K562 (cell line): Measurements from ENCODE around the gene CLCN2. TPM values are rescaled to one million over a fixed set of nuclear protein-coding genes. Genes with fewer than 3 reads are reported as not detected.

ENCODE experiments used
- BMI1 ChIP-seq: fragments of 150-350 bp; IDR thresholded peaks from 2 replicates; pipeline ENCODE4 v1.6.1; 2014; ENCODE audit warnings: low read length
- CREM ChIP-seq: IDR thresholded peaks from 2 replicates; pipeline ENCODE4 v1.6.1; 2014; ENCODE audit warnings: antibody characterized with exemption, low read depth
- DDX20 ChIP-seq: fragments of 450-650 bp; IDR thresholded peaks from 2 replicates; pipeline ENCODE4 v1.6.1; 2016; ENCODE audit warnings: missing genetic modification characterization, low read depth, mild to moderate bottlenecking, missing compliant biosample characterization, moderate library complexity
- EHMT2 ChIP-seq: fragments of 450-650 bp; IDR thresholded peaks from 2 replicates; pipeline ENCODE4 v1.6.1; 2018; ENCODE audit warnings: antibody characterized with exemption
- ESRRB ChIP-seq: fragments of 250-450 bp; sonication (Bioruptor Pico); IDR thresholded peaks from 2 replicates; pipeline ENCODE4 v1.5.0; 2020; ENCODE audit warnings: mild to moderate bottlenecking, moderate library complexity, borderline replicate concordance
- MCM2 ChIP-seq: fragments of 450-650 bp; IDR thresholded peaks from 2 replicates; pipeline ENCODE4 v1.6.1; 2017; ENCODE audit warnings: low read depth, mild to moderate bottlenecking
- PURB ChIP-seq: sonication (generic); formaldehyde crosslinking; IDR thresholded peaks from 2 replicates; pipeline ENCODE4 v1.9.0; 2021; ENCODE audit warnings: low read depth, mild to moderate bottlenecking, missing genetic modification reagents
- RAD51 ChIP-seq: fragments of 450-650 bp; IDR thresholded peaks from 2 replicates; pipeline ENCODE4 v1.7.1; 2016; ENCODE audit warnings: low read depth, mild to moderate bottlenecking, borderline replicate concordance
- TAF7 ChIP-seq: fragments of 450-650 bp; IDR thresholded peaks from 2 replicates; pipeline ENCODE4 v1.6.1; 2016; ENCODE audit warnings: missing genetic modification characterization, missing compliant biosample characterization
- TCF7 ChIP-seq: sonication (generic); IDR thresholded peaks from 2 replicates; pipeline ENCODE4 v1.6.1; 2016; ENCODE audit warnings: antibody characterized with exemption, borderline replicate concordance
- TOE1 ChIP-seq, 2 experiments: fragments of 450-650 bp in 1 of 2; sonication (generic) in 1 of 2; formaldehyde crosslinking in 1 of 2; IDR thresholded peaks; 2 replicates each; pipeline versions ENCODE4 v1.7.1 to v1.8.0; 2016 to 2022; ENCODE audit warnings: borderline replicate concordance in 2 of 2, mild to moderate bottlenecking in 2 of 2, antibody characterized with exemption in 1 of 2, inconsistent platforms in 1 of 2, low read depth in 1 of 2, missing genetic modification reagents in 1 of 2, moderate library complexity in 1 of 2
- ZBTB8A ChIP-seq: fragments of 450-650 bp; IDR thresholded peaks from 2 replicates; pipeline ENCODE4 v1.6.1; 2018; ENCODE audit warnings: mild to moderate bottlenecking, moderate library complexity; ENCODE audit not compliant: partially characterized antibody
- ZFP1 ChIP-seq: fragments of 450-650 bp; formaldehyde crosslinking; IDR thresholded peaks from 2 replicates; pipeline ENCODE4 v1.4.0; 2020; ENCODE audit warnings: mild to moderate bottlenecking, mixed read lengths
- ZKSCAN3 ChIP-seq: fragments of 250-450 bp; sonication (Bioruptor Pico); IDR thresholded peaks from 2 replicates; pipeline ENCODE4 v1.4.0; 2020
- ZNF12 ChIP-seq: sonication (generic); formaldehyde crosslinking; IDR thresholded peaks from 2 replicates; pipeline ENCODE4 v1.4.0; 2020; ENCODE audit warnings: mild to moderate bottlenecking, missing genetic modification reagents
- ZNF609 ChIP-seq: sonication (generic); formaldehyde crosslinking; IDR thresholded peaks from 2 replicates; pipeline ENCODE4 v1.8.1; 2023; ENCODE audit warnings: missing genetic modification reagents, mild to moderate bottlenecking, borderline replicate concordance
- polyA plus RNA-seq, 8 experiments: library from polyadenylated mRNA; depleted of rRNA in 4 of 8; stranded (reverse) in 5 of 8; unstranded in 3 of 8; fragments of >200 nt; fragmentation: Nextera tagmentation in 2 of 8; fragmentation: Illumina TruSeq in 1 of 8; extraction: Ambion mirVana in 2 of 8; extraction: Trizol in 1 of 8; gene quantifications; 2 replicates each; pipeline versions ENCODE4 v1.2.1 to v1.2.3, GENCODE V29; 2011 to 2014; ENCODE audit warnings: inconsistent platforms in 1 of 8, missing spikeins in 1 of 8
- total RNA-seq, 7 experiments: library from RNA; depleted of rRNA in 6 of 7; stranded (reverse); fragments of >200 nt in 6 of 7; fragmentation: Illumina TruSeq in 2 of 7; extraction: Trizol in 2 of 7; gene quantifications; 2 replicates each; pipeline versions ENCODE4 v1.2.1 to v1.2.3, GENCODE V29; 2011 to 2021; ENCODE audit warnings: low replicate concordance in 1 of 7
- TF ChIP-seq, protein P1 (sequence below): fragments of 450-650 bp; IDR thresholded peaks from 2 replicates; pipeline ENCODE4 v1.6.1; 2016; ENCODE audit warnings: low read depth, mild to moderate bottlenecking, moderate library complexity
- TF ChIP-seq, protein P2 (sequence below), 2 experiments: fragments of 150-350 bp in 1 of 2; IDR thresholded peaks; 2 replicates each; pipeline ENCODE4 v1.6.1; 2012 to 2016; ENCODE audit warnings: low read depth in 2 of 2, low read length in 2 of 2, mild to moderate bottlenecking in 1 of 2, moderate library complexity in 1 of 2

Gene CLCN2
- total and polyA plus RNA-seq, 9 of the 15 experiments (the other 6 are each of a cell fraction or from before 2014, with no cell fraction given): 0.10 to 14.0 (median 6.9) TPM

DNA sequence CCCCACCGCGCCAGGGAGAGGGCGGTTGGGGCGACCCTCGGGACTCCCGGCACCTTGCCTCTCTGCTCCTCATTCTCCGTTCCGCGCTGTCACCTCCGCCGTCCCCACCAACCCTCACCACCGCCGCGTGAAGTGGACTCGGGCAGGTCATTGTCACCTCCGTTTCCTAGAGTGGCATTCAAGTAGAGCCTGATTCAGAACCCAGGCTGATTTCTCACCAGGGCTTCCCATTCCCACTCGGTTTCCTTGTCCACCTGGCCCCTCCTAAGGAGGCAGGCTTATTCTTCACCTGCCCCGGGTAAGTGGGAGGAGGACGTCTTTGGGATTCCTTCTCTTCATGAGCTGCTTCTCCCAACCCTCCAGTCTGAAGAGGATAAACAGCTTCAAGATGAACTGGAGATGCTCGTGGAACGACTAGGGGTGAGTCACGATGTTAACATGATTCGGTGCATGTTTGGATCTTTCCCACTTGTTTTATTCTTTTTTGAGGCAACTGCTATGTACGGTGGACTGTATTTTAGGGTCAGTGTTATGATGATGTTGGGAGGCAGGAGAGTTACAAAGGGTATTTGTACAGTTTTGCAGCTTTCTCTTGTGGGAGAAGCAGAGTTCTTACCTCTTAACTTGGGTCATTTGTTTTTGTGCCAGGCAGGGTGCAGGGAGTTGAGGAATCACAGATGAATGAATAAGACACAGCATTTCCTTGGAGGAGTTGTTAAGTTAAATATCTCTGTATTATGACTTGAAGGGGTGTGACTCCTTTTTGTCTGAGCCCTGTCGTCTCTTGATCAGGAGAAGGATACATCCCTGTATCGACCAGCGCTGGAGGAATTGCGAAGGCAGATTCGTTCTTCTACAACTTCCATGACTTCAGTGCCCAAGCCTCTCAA is 61.7 kb downstream of the CLCN2 start (continued):
- no peak for TF ChIP-seq TCF7
- TF ChIP-seq CREM: no peak
- TF ChIP-seq, protein P1, sequence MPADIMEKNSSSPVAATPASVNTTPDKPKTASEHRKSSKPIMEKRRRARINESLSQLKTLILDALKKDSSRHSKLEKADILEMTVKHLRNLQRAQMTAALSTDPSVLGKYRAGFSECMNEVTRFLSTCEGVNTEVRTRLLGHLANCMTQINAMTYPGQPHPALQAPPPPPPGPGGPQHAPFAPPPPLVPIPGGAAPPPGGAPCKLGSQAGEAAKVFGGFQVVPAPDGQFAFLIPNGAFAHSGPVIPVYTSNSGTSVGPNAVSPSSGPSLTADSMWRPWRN: no peak
- 0 out of 2 replicates have a peak, but pooled peaks have one; percentile 40 for TF ChIP-seq ZNF609 (CRISPR knock-in tag)
- TF ChIP-seq ESRRB (CRISPR knock-in tag): no peak
- TF ChIP-seq ZFP1: no peak
- TF ChIP-seq BMI1: no peak
- no peak for TF ChIP-seq TOE1 (IDR thresholded peaks at IDR 0.05; ENCODE audit: borderline replicate concordance)
- TF ChIP-seq TOE1 (CRISPR knock-in tag; IDR thresholded peaks at IDR 0.05; ENCODE audit: borderline replicate concordance, low read depth): 0 out of 2 replicates have a peak, but pooled peaks have one; percentile 45
- TF ChIP-seq MCM2: no peak
- TF ChIP-seq PURB (CRISPR knock-in tag): no peak
- TF ChIP-seq DDX20 (tag): no peak
- TF ChIP-seq ZKSCAN3 (CRISPR knock-in tag): no peak
- no peak for TF ChIP-seq RAD51
- TF ChIP-seq, protein P2, sequence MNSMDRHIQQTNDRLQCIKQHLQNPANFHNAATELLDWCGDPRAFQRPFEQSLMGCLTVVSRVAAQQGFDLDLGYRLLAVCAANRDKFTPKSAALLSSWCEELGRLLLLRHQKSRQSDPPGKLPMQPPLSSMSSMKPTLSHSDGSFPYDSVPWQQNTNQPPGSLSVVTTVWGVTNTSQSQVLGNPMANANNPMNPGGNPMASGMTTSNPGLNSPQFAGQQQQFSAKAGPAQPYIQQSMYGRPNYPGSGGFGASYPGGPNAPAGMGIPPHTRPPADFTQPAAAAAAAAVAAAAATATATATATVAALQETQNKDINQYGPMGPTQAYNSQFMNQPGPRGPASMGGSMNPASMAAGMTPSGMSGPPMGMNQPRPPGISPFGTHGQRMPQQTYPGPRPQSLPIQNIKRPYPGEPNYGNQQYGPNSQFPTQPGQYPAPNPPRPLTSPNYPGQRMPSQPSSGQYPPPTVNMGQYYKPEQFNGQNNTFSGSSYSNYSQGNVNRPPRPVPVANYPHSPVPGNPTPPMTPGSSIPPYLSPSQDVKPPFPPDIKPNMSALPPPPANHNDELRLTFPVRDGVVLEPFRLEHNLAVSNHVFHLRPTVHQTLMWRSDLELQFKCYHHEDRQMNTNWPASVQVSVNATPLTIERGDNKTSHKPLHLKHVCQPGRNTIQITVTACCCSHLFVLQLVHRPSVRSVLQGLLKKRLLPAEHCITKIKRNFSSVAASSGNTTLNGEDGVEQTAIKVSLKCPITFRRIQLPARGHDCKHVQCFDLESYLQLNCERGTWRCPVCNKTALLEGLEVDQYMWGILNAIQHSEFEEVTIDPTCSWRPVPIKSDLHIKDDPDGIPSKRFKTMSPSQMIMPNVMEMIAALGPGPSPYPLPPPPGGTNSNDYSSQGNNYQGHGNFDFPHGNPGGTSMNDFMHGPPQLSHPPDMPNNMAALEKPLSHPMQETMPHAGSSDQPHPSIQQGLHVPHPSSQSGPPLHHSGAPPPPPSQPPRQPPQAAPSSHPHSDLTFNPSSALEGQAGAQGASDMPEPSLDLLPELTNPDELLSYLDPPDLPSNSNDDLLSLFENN (IDR thresholded peaks at IDR 0.05; ENCODE audit: low read depth in 2 of 2, low read length in 2 of 2): no peak
- TF ChIP-seq ZBTB8A: no peak
- no peak for TF ChIP-seq TAF7 (tag)
- TF ChIP-seq EHMT2: no peak
- 0 out of 2 replicates have a peak, but pooled peaks have one; percentile 16 for TF ChIP-seq ZNF12
